ENCODE data around the gene ANGEL2.

ANGEL2 gene

DNA sequence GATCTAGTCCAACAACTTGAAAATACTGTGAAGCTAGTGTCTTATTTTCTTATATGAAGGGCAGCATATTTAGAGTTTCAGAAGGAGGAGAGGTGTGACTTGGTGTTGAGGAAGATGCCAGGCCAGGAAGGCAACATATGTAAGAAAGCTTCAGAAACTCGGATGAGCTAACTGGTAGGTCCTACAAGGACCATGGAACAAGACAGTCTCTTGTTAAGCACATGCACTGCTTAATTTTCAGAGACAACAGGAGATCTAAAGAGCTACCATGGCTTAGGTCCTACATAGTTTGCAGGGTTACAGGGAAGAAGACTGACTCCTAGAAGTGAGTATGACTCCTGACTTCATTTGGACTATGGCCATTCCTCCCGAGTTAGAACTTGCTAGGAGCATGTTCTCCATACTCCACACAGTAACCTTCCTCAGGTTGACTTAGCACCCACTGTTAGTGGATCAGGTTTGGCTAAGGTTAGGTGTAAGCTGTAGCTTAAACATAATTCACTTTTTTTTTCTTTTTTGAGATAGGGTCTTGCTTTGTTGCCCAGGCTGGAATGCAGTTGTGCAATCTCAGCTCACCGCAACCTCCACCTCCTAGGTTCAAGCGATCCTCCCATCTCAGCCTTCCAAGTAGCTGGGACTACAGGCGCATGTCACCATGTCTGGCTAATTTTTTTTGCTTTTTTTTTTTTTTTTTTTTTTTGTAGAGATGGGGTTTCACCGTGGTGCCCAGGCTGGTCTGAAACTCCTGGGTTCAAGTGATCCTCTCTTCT lies 31.0 kb downstream of the ANGEL2 start:
- no peak overlapping the region for H3K27ac ChIP-seq (ENCODE audit: low read depth in 2 of 2, low read length in 2 of 2)
- H3K4me3 ChIP-seq (ENCODE audit: low read length in 2 of 2): no peak overlapping the region
- no peaks in the 10 kb centered on the region for H3K36me3 ChIP-seq (ENCODE audit: control insufficient read depth in 2 of 2, insufficient read depth in 2 of 2, low read length in 2 of 2)
- H3K4me1 ChIP-seq (ENCODE audit: control insufficient read depth in 2 of 2, insufficient read depth in 2 of 2, low read length in 2 of 2): peaks cover 0 to 7% of the 10 kb centered on the region in 2 donors
- H3K27me3 ChIP-seq (ENCODE audit: control insufficient read depth in 2 of 2, insufficient read depth in 2 of 2, low read length in 2 of 2): no peaks in the 10 kb centered on the region
- H3K9ac ChIP-seq (ENCODE audit: low read depth in 1 of 2, low read length in 2 of 2): no peak overlapping the region
- no peaks in the 10 kb centered on the region for H3K9me3 ChIP-seq (ENCODE audit: control insufficient read depth in 2 of 2, low read length in 2 of 2)

DNA sequence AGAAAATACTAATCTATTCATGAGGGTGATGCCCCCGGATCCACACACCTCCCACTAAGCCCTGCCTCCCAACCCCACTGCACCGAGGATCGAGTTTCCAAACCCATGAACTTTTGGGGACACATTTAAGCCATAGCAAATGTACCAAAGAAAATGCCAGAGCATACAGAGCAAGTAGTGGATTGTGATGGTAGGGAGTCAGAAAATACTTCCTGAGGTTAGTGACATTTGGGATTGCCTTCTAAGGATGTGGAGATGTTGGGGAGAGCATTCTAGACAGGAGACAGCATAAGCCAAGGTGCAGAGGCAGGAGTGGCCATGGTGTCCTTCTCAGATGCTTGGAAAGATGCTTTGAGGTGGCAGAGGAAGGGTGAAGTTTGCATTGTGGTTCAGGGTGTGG lies 32.2 kb downstream of the ANGEL2 start:
- Histone ChIP-seq H3K27me3 (ENCODE audit: control insufficient read depth in 2 of 2, insufficient read depth in 2 of 2, low read length in 2 of 2) (no peaks in the 10 kb centered on the region), H3K27ac (ENCODE audit: low read depth in 2 of 2, low read length in 2 of 2) (no peak overlapping the region)

DNA sequence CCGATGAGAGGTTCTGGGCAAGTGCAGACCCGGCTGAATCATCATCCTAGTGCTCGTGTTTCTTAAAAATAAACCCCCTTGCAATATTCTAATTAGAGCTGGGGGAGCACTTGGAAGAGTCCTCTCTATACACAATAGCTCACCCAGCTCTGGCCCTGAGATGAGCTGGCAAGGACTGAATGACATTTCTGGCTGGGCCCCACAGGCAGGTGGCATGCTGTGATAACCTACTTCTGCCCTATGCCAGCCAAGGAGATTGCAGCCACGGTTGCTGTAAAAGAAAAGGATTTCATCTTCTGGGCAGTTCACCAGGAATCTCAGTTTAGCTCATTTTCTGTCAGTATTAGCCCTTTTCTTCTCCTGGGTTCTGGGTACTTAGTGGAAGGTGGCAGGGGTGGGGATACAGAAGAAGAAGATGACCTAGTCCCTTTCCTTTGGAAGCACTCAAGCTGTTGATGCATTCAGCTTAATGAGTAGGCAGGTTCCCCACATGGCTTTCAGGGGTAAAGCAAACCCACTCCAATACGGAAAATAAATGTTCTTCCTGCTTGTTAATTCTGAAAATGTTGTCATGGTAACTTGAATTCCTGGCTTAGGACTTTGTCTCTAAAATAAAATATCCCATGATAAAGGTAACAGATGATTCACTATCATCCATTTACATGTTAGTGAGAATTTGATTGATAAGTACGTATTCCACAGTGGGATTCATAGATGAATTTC lies 33.1 kb downstream of the ANGEL2 start:
- Histone ChIP-seq H3K4me1 (ENCODE audit: control insufficient read depth in 2 of 2, insufficient read depth in 2 of 2, low read length in 2 of 2) (peaks cover 0 to 7% of the 10 kb centered on the region in 2 donors), H3K9ac (ENCODE audit: low read depth in 1 of 2, low read length in 2 of 2) (no peak overlapping the region), H3K27ac (ENCODE audit: low read depth in 2 of 2, low read length in 2 of 2) (no peak overlapping the region), H3K27me3 (ENCODE audit: control insufficient read depth in 2 of 2, insufficient read depth in 2 of 2, low read length in 2 of 2) (no peaks in the 10 kb centered on the region), H3K4me3 (ENCODE audit: low read length in 2 of 2) (no peak overlapping the region), H3K36me3 (ENCODE audit: control insufficient read depth in 2 of 2, insufficient read depth in 2 of 2, low read length in 2 of 2) (no peaks in the 10 kb centered on the region), H3K9me3 (ENCODE audit: control insufficient read depth in 2 of 2, low read length in 2 of 2) (no peaks in the 10 kb centered on the region)

More for the DNA sequence above, 32.2 kb downstream of the ANGEL2 start:
- no peaks in the 10 kb centered on the region for H3K36me3 ChIP-seq (ENCODE audit: control insufficient read depth in 2 of 2, insufficient read depth in 2 of 2, low read length in 2 of 2)
- no peak overlapping the region for H3K4me3 ChIP-seq (ENCODE audit: low read length in 2 of 2)
- H3K4me1 ChIP-seq (ENCODE audit: control insufficient read depth in 2 of 2, insufficient read depth in 2 of 2, low read length in 2 of 2): peaks cover 0 to 7% of the 10 kb centered on the region in 2 donors
- H3K9me3 ChIP-seq (ENCODE audit: control insufficient read depth in 2 of 2, low read length in 2 of 2): no peaks in the 10 kb centered on the region
- H3K9ac ChIP-seq (ENCODE audit: low read depth in 1 of 2, low read length in 2 of 2): no peak overlapping the region

DNA sequence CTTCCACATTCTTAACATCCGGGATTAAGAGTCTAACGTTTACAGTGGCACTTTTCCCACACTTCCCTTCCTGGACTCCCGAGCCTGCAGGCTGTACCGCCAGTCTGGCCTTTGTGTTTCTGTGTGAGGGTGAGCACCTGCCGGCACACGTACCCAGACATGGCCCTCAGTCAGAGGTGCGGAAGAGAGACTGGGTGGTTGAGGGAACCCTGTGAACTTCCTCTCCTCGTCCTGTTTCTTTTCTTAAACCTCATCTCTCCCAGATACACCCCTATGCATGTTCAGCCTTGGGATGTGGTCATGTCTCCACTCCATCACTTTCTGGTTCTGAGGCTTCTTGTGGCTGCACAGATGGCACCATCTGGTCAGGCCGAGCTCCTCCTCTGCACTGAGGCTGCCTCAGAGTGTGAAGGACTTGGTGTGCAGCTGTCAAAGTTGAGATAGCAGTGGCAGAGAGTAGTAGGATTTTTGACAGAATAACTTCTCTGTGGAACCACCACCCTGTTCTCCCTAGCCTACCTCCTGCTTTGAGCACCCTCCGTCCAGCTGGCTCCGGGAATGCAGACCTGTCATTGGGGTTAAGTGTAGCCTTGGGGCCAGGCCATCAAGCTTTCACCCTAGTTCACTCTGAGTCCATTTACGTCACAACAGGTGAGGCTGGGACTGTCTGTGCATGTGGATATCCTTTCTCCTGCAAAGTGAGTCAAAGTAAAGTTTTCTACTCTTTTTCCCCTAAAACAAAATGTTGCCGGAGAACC lies 33.9 kb downstream of the ANGEL2 start:
- H3K27ac ChIP-seq (ENCODE audit: low read depth in 2 of 2, low read length in 2 of 2): no peak overlapping the region
- no peak overlapping the region for H3K4me3 ChIP-seq (ENCODE audit: low read length in 2 of 2)
- H3K9me3 ChIP-seq (ENCODE audit: control insufficient read depth in 2 of 2, low read length in 2 of 2): no peaks in the 10 kb centered on the region
- H3K9ac ChIP-seq (ENCODE audit: low read depth in 1 of 2, low read length in 2 of 2): no peak overlapping the region
- peaks cover 0 to 7% of the 10 kb centered on the region in 2 donors for H3K4me1 ChIP-seq (ENCODE audit: control insufficient read depth in 2 of 2, insufficient read depth in 2 of 2, low read length in 2 of 2)
- no peaks in the 10 kb centered on the region for H3K27me3 ChIP-seq (ENCODE audit: control insufficient read depth in 2 of 2, insufficient read depth in 2 of 2, low read length in 2 of 2)
- no peaks in the 10 kb centered on the region for H3K36me3 ChIP-seq (ENCODE audit: control insufficient read depth in 2 of 2, insufficient read depth in 2 of 2, low read length in 2 of 2)

DNA sequence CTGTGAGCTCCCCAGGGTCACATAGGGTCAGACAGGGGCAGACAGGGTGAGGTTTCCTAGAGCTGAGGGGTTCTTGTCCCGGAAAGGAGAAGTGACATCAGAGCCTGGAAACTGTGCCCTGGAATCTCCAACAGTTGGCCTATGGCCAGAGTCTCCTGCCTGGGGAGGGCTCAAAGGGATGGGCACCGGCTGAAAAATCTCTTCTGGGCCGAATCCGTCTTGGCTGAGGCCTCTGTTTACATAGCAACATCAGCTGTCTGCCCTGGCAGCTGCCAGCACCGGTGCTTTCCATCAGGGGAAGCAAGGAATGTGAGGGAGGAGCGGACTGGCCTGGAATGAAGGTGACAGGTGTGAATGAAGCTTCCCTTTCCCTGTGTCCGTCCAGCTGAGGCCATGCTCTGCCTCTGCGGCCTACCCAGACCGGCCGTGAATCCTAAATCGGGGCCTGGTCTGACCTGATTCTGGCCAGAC lies 34.6 kb downstream of the ANGEL2 start:
- no peak overlapping the region for H3K27ac ChIP-seq (ENCODE audit: low read depth in 2 of 2, low read length in 2 of 2)
- H3K9me3 ChIP-seq (ENCODE audit: control insufficient read depth in 2 of 2, low read length in 2 of 2): no peaks in the 10 kb centered on the region
- H3K4me1 ChIP-seq (ENCODE audit: control insufficient read depth in 2 of 2, insufficient read depth in 2 of 2, low read length in 2 of 2): peaks cover 0 to 7% of the 10 kb centered on the region in 2 donors
- H3K9ac ChIP-seq (ENCODE audit: low read depth in 1 of 2, low read length in 2 of 2): no peak overlapping the region
- no peak overlapping the region for H3K4me3 ChIP-seq (ENCODE audit: low read length in 2 of 2)
- H3K36me3 ChIP-seq (ENCODE audit: control insufficient read depth in 2 of 2, insufficient read depth in 2 of 2, low read length in 2 of 2): no peaks in the 10 kb centered on the region
- H3K27me3 ChIP-seq (ENCODE audit: control insufficient read depth in 2 of 2, insufficient read depth in 2 of 2, low read length in 2 of 2): no peaks in the 10 kb centered on the region

DNA sequence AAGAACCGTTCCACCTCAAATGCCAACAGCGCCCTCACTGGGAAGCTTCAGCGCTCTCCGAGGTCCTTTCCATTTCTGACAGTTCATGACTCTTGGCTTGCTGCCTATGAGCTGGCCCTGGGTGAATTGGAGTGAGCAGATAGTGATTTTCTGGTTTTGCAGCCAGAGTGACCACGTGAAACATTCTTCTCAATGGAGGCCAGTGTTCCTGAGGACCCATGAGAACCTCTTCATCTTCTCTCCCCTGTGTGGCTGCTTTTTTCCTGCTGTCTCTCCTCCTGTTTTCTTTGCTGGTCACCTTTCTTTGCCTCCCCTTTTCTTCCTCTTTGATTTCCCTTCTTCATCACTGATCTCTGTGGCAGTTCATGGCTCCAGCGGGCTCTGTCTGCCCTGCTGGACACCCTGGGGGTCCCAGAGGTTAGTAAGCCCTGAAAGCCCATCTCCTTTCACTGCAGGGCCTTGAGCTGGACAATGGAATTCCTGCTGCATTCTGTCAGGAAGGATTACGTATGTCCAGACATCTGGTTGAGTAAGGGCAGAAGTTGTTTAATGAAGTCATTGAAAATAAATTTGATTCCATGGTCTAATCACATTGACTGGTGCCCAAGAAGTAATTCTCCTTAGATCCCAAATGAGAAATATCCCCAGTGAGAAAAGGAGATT lies 35.4 kb downstream of the ANGEL2 start:
- peaks cover 0 to 7% of the 10 kb centered on the region in 2 donors for H3K4me1 ChIP-seq (ENCODE audit: control insufficient read depth in 2 of 2, insufficient read depth in 2 of 2, low read length in 2 of 2)
- no peaks in the 10 kb centered on the region for H3K9me3 ChIP-seq (ENCODE audit: control insufficient read depth in 2 of 2, low read length in 2 of 2)
- H3K27me3 ChIP-seq (ENCODE audit: control insufficient read depth in 2 of 2, insufficient read depth in 2 of 2, low read length in 2 of 2): no peaks in the 10 kb centered on the region
- no peak overlapping the region for H3K9ac ChIP-seq (ENCODE audit: low read depth in 1 of 2, low read length in 2 of 2)
- H3K36me3 ChIP-seq (ENCODE audit: control insufficient read depth in 2 of 2, insufficient read depth in 2 of 2, low read length in 2 of 2): no peaks in the 10 kb centered on the region
- H3K27ac ChIP-seq (ENCODE audit: low read depth in 2 of 2, low read length in 2 of 2): no peak overlapping the region
- H3K4me3 ChIP-seq (ENCODE audit: low read length in 2 of 2): no peak overlapping the region

DNA sequence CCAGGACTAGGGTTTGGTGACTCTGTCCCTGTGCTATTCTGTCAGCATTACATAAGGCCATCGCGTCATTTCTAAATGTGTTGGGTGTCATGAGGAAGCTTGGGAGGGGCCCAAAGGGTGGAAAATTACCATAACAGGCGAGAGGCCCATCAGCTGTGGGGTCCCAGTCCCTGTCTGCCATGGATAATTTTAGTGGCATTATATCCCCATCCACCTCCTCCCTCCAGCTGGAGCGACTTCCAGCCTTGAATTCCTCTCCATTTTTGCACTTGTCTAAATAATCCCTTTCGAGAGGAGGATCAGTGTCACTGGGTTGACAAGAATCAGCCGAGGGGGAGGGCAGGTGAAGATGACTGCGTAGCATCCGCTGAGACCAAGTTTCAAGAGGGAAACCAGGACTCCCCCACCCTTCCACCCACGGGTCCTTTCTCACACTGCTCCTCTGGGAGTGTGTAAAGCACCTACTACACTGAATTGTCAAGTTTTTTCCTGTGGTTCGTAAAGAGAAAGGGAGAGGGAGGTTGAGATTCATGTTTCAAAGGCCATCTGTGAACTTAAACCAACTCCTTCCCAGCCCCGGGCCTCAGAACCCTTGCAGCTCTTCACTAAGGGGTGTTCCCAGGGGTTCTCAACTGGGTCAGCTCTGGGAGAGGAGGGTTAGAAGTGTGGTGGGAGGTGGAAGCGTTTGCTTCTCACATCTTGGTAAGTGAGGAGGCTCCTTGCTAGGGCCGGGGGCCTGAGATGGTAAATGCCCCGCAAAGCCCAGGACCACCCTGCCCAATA lies 36.1 kb downstream of the ANGEL2 start:
- Histone ChIP-seq H3K4me1 (ENCODE audit: control insufficient read depth in 2 of 2, insufficient read depth in 2 of 2, low read length in 2 of 2) (peaks cover 0 to 7% of the 10 kb centered on the region in 2 donors), H3K27me3 (ENCODE audit: control insufficient read depth in 2 of 2, insufficient read depth in 2 of 2, low read length in 2 of 2) (no peaks in the 10 kb centered on the region), H3K36me3 (ENCODE audit: control insufficient read depth in 2 of 2, insufficient read depth in 2 of 2, low read length in 2 of 2) (no peaks in the 10 kb centered on the region), H3K9ac (ENCODE audit: low read depth in 1 of 2, low read length in 2 of 2) (no peak overlapping the region), H3K9me3 (ENCODE audit: control insufficient read depth in 2 of 2, low read length in 2 of 2) (no peaks in the 10 kb centered on the region), H3K4me3 (ENCODE audit: low read length in 2 of 2) (no peak overlapping the region), H3K27ac (ENCODE audit: low read depth in 2 of 2, low read length in 2 of 2) (no peak overlapping the region)

DNA sequence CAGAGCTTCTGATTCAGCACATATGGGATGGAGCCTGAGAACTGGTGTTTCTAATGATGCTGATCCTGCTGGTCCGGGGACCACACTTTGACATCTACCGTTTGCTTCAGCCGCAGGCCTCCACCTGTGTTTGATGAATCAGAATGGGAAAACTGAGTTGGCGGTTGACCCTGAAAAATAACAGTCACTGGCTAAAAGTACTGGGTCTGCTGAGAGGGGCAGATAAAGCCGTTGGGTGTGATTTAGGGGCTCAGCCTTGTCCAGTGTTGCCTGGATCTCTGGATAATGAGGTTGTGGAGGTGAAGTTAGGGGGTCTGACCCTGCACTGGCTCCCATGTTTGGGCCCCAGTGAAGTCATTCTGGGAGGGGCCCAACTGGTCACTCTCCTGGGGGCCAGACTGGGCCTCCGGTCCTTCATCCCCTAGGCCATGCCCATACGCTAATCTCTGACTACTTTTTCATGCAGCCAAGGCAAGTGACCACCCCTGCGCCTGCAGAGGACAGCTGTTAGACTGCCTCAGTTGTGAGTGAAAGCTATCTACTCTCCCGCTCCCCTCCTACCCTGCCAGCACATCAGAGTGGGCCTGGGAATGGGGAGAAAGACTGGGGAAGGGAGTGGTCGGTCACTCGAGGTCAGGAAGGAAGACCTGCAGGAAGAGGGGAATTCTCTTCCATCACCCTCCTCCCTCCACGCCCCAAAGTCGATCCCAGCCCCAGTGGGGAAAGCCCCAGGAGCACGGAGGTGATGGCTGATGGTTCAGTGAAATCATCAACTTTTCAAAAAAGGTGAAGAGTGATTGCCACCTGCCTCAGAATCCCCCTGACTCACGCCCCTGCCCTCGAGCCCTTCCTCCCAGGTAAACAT lies 37.7 kb downstream of the ANGEL2 start:
- Histone ChIP-seq H3K9ac (ENCODE audit: low read depth in 1 of 2, low read length in 2 of 2) (no peak overlapping the region), H3K27me3 (ENCODE audit: control insufficient read depth in 2 of 2, insufficient read depth in 2 of 2, low read length in 2 of 2) (no peaks in the 10 kb centered on the region), H3K27ac (ENCODE audit: low read depth in 2 of 2, low read length in 2 of 2) (no peak overlapping the region), H3K36me3 (ENCODE audit: control insufficient read depth in 2 of 2, insufficient read depth in 2 of 2, low read length in 2 of 2) (no peaks in the 10 kb centered on the region), H3K4me1 (ENCODE audit: control insufficient read depth in 2 of 2, insufficient read depth in 2 of 2, low read length in 2 of 2) (peaks cover 0 to 7% of the 10 kb centered on the region in 2 donors), H3K9me3 (ENCODE audit: control insufficient read depth in 2 of 2, low read length in 2 of 2) (no peaks in the 10 kb centered on the region), H3K4me3 (ENCODE audit: low read length in 2 of 2) (no peak overlapping the region)

Measured in mucosa of rectum (tissue), 2 donors.